Activated B cell treated with CpG ODN at 0.5 μM for 24 hours (primary cell): ENCODE results near the gene SKIC2. TPM values are rescaled to one million over a fixed set of nuclear protein-coding genes. Genes with fewer than 3 reads are reported as not detected.
A peak's percentile ranks its signal among the peaks of the same experiment; 100 is the strongest.

Source experiments
- ATAC-seq: fragments of 200-7000 bp; cut with Tn5 transposase; one replicate; pipeline ENCODE4 v1.10.0; 2021; ENCODE audit warnings: low read depth, mild to moderate bottlenecking, moderate library complexity
- CTCF ChIA-PET: fragments of 350-600 bp; sonication (Branson Sonifier 250); formaldehyde crosslinking; loops from one replicate; lab custom pipeline; 2021; ENCODE audit warnings: antibody characterized with exemption; lab: Charles Lee
- POLR2A ChIA-PET: fragments of 350-600 bp; sonication (Branson Sonifier 250); formaldehyde crosslinking; loops from one replicate; lab custom pipeline; 2021; ENCODE audit warnings: antibody characterized with exemption; lab: Charles Lee
- DNase-seq: peaks from one replicate; pipeline ENCODE4 v3.0.0; 2022
- H3K27ac Mint-ChIP-seq: one replicate; pipeline ENCODE4 v1.8.0; 2020; ENCODE audit warnings: mixed read lengths
- H3K27me3 Mint-ChIP-seq: one replicate; pipeline ENCODE4 v1.8.0; 2021; ENCODE audit warnings: mixed read lengths
- H3K36me3 Mint-ChIP-seq: one replicate; pipeline ENCODE4 v1.8.0; 2021; ENCODE audit warnings: low read depth, mixed read lengths
- H3K4me1 Mint-ChIP-seq: one replicate; pipeline ENCODE4 v1.8.0; 2021; ENCODE audit warnings: mixed read lengths
- H3K4me3 Mint-ChIP-seq: one replicate; pipeline ENCODE4 v1.8.0; 2020; ENCODE audit warnings: mild to moderate bottlenecking, mixed read lengths
- H3K9me3 Mint-ChIP-seq: one replicate; pipeline ENCODE4 v1.8.0; 2020; ENCODE audit warnings: mixed read lengths
- CTCF ChIP-seq: fragments of 200-600 bp; IDR thresholded peaks from one replicate; pipeline ENCODE4 v1.8.0; 2022; ENCODE audit warnings: antibody characterized with exemption, mild to moderate bottlenecking
- intact Hi-C: fragments of 100-400 bp; cut with micrococcal nuclease; formaldehyde crosslinking; loops from one replicate; pipeline ENCODE4 v1.15.1; 2024
- total RNA-seq: library from RNA; stranded (reverse); gene quantifications from 2 replicates; pipeline ENCODE4 v1.2.3, GENCODE V29; 2022

SKIC2 gene
- total RNA-seq, 1 donor from 2014 or later: 95.8 TPM

DNA sequence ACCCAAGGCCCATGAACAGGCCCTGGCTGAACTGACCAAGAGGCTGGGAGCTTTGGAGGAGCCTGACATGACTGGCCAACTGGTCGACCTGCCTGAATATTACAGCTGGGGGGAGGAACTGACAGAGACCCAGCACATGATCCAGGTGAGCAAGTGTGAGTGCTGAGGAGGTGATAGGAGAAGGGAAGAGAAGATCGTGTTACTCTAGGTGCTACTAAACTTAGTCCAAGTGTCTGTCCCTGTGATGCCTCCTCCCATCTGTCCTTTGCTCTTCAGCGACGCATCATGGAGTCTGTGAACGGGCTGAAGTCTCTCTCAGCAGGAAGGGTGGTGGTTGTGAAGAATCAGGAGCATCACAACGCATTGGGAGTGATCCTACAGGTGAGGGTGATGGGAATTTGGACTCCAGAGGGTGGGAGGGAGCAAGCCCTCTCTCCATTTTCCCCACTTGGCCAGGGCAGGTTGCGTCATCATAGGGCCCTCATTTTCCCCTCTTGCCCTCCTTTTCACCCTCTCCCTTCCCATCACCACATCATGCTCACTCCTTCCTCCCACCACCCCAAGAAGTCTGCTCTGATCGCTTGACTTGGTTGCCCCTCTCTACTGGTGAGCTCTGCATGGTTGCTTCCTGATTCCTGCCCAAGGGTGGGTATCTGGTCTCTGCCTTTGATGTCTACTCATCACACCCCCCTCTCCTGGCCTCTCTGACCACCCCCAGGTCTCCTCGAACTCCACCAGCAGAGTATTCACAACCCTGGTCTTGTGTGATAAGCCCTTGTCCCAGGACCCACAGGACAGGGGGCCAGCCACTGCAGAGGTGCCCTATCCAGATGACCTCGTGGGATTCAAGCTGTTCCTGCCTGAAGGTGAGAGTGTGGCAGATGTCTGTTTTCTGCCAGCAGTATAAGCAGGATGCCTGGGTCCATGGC is 8.3 kb downstream of the SKIC2 start:
- no peak for DNase-seq
- H3K4me1 Mint-ChIP-seq: peaks cover 26% of the 10 kb centered on the region
- H3K9me3 Mint-ChIP-seq: no peaks in the 10 kb centered on the region
- no peak for ATAC-seq
- intact Hi-C loops: no loop called here
- TF ChIP-seq CTCF: no peak
- no peak overlapping the region for H3K4me3 Mint-ChIP-seq
- no peaks in the 10 kb centered on the region for H3K27me3 Mint-ChIP-seq
- H3K27ac Mint-ChIP-seq: peak overlapping the region; percentile 53
- H3K36me3 Mint-ChIP-seq: peaks cover 88% of the 10 kb centered on the region
- ChIA-PET CTCF (no interaction called here), POLR2A (no interaction called here)

DNA sequence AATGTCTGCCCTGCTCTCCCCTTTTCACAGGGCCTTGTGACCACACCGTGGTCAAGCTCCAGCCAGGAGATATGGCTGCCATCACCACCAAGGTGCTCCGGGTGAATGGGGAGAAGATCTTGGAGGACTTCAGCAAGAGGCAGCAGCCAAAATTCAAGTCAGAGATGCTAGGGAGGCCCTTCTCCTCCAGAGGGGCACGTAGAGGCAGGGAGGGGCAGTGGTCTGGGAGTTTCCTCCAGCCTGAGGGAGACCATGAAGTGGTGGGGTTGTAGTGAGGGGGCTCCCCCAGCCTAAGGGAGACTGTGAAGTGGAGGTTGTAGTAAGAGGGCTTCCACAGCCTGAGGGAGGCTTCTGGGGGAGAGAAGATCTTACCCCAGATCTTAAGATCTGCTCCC is 8.9 kb downstream of the SKIC2 start:
- no peaks in the 10 kb centered on the region for H3K9me3 Mint-ChIP-seq
- ATAC-seq (no peak), DNase-seq (no peak)
- ChIA-PET CTCF (no interaction called here), POLR2A (interaction anchor here (5.2 kb wide), 1 partner anchor 10 kb away, joined by 113 read pairs; the partner anchor contains the start of genes NELFE and SKIC2)
- peaks cover 84% of the 10 kb centered on the region for H3K36me3 Mint-ChIP-seq
- H3K27me3 Mint-ChIP-seq: no peaks in the 10 kb centered on the region
- H3K4me3 Mint-ChIP-seq: no peak overlapping the region
- intact Hi-C loops: no loop called here
- TF ChIP-seq CTCF: no peak
- peak overlapping the region; percentile 53 for H3K27ac Mint-ChIP-seq
- peaks cover 31% of the 10 kb centered on the region for H3K4me1 Mint-ChIP-seq

DNA sequence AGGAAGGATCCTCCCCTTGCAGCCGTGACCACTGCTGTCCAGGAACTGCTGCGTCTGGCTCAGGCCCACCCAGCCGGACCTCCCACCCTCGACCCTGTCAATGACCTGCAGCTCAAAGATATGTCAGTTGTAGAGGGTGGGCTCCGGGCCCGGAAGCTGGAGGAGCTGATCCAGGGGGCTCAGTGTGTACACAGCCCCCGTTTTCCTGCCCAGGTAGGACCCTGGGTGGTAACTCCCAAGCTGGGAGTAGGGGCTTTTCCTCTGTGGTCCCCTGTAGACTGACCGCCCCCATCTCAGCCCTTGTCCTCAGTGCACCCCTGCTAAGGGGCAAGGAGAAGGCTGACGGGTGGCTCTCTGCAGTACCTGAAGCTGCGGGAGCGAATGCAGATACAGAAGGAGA is 9.4 kb downstream of the SKIC2 start:
- Mint-ChIP-seq H3K36me3 (peaks cover 80% of the 10 kb centered on the region), H3K9me3 (no peaks in the 10 kb centered on the region), H3K27me3 (no peaks in the 10 kb centered on the region), H3K4me1 (peaks cover 35% of the 10 kb centered on the region), H3K4me3 (no peak overlapping the region), H3K27ac (no peak overlapping the region)
- no peak for ATAC-seq
- no peak for DNase-seq
- ChIA-PET CTCF (no interaction called here), POLR2A (interaction anchor here (5.2 kb wide), 1 partner anchor 10 kb away, joined by 113 read pairs; the partner anchor contains the start of genes NELFE and SKIC2)
- intact Hi-C loops: no loop called here
- no peak for TF ChIP-seq CTCF

DNA sequence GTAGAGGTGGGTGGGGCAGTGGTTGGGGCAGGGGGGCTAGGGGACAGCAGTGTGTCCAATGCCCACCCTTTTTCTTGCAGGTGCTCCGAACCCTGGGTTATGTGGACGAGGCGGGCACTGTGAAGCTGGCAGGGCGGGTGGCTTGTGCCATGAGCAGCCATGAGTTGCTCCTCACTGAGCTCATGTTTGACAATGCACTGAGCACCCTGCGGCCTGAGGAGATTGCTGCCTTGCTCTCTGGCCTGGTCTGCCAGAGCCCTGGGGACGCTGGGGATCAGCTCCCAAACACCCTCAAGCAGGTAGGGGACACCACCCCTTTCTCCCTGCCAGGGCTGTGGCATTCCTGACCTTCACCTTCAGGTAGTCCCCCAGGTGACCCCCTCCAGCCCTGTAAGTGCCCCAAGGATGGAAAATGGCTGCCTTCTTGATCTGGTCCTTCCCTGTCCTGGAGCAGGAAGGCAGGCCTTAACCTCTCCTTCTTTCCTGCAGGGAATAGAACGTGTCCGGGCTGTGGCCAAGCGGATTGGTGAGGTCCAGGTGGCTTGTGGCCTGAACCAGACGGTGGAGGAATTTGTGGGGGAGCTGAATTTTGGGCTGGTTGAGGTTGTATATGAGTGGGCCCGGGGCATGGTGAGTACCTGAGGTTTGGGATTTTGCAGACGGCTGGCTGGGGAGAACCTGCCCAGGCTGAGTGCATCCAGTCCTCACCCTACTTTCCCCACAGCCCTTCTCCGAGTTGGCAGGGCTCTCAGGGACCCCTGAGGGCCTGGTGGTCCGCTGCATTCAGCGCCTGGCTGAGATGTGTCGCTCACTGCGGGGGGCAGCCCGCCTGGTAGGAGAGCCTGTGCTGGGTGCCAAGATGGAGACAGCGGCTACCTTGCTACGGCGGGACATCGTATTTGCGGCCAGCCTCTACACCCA is 10.1 kb downstream of the SKIC2 start:
- ChIA-PET CTCF (no interaction called here), POLR2A (interaction anchor here (0.6 to 5.2 kb wide), 4 partner anchors 11 to 266 kb away, joined by 3 to 113 read pairs (median 4); partner anchors contain the start of genes ABHD16A, NELFE and SKIC2)
- ATAC-seq (no peak), DNase-seq (no peak)
- H3K9me3 Mint-ChIP-seq: no peaks in the 10 kb centered on the region
- H3K36me3 Mint-ChIP-seq: peaks cover 72% of the 10 kb centered on the region
- no peaks in the 10 kb centered on the region for H3K27me3 Mint-ChIP-seq
- H3K4me1 Mint-ChIP-seq: peaks cover 39% of the 10 kb centered on the region
- intact Hi-C loops: no loop called here
- no peak for TF ChIP-seq CTCF
- no peak overlapping the region for H3K4me3 Mint-ChIP-seq
- H3K27ac Mint-ChIP-seq: no peak overlapping the region
